Eye (tissue), 1 donor: ENCODE results near the gene PFKFB4.
A peak's percentile ranks its signal among the peaks of the same experiment; 100 is the strongest.
"Not testable (repeated sequence)": the region's sequence is repeated elsewhere in the genome, so short reads cannot be mapped to it uniquely, and the experiment has no call there.

Experiments used
- DNase-seq: peaks from one replicate; pipeline ENCODE4 v3.0.0-alpha.2; 2015

The PFKFB4 gene

GRCh38 chr3:48480891-48481290 is 75.7 kb downstream of the PFKFB4 start:
- not testable (repeated sequence) for DNase-seq

GRCh38 chr3:48478626-48479555 is 77.7 kb downstream of the PFKFB4 start:
- no peak for DNase-seq

GRCh38 chr3:48477959-48478520 is 78.6 kb downstream of the PFKFB4 start:
- DNase-seq: no peak

GRCh38 chr3:48476426-48477053 is 80.1 kb downstream of the PFKFB4 start:
- DNase-seq: no peak

GRCh38 chr3:48475188-48475587 is 81.4 kb downstream of the PFKFB4 start:
- DNase-seq: no peak

GRCh38 chr3:48474619-48475018 is 82.0 kb downstream of the PFKFB4 start:
- DNase-seq: peak; percentile 45

- DNase-seq: not testable (repeated sequence)
Measured at GRCh38 chr3:48474031-48474430, 82.6 kb downstream of the PFKFB4 start.

- DNase-seq: no peak
Measured at GRCh38 chr3:48473617-48473952, 83.0 kb downstream of the PFKFB4 start.

GRCh38 chr3:48472923-48473616 is 83.5 kb downstream of the PFKFB4 start:
- peak; percentile 97 for DNase-seq

GRCh38 chr3:48472673-48472922 is 84.0 kb downstream of the PFKFB4 start:
- no peak for DNase-seq

- DNase-seq: no peak
Measured at GRCh38 chr3:48470286-48470685, 86.3 kb downstream of the PFKFB4 start.

- DNase-seq: no peak
Measured at GRCh38 chr3:48469046-48469915, 87.3 kb downstream of the PFKFB4 start.

- no peak for DNase-seq
Measured at GRCh38 chr3:48468329-48468731, 88.3 kb downstream of the PFKFB4 start.
